Transverse colon (tissue), 3 donors: ENCODE data around the gene BPIFB1.

Experiments used
- POLR2A ChIP-seq: fragments of 450-650 bp; IDR thresholded peaks from one replicate; pipeline ENCODE4 v1.6.1; 2016; ENCODE audit warnings: antibody characterized with exemption, mild to moderate bottlenecking, moderate library complexity
- TF ChIP-seq, protein P1 (sequence below), 5 experiments: fragments of 200-600 bp in 3 of 5; fragments of 450-650 bp in 2 of 5; sonication (generic) in 3 of 5; IDR thresholded peaks; 1 replicate in 2 of 5; 2 replicates in 3 of 5; pipeline ENCODE4 v1.5.1; 2016 to 2017; ENCODE audit warnings: antibody characterized with exemption in 5 of 5, inconsistent platforms in 3 of 5, mild to moderate bottlenecking in 2 of 5, moderate library complexity in 1 of 5

- TF ChIP-seq POLR2A, result no peak
- TF ChIP-seq, protein P1, sequence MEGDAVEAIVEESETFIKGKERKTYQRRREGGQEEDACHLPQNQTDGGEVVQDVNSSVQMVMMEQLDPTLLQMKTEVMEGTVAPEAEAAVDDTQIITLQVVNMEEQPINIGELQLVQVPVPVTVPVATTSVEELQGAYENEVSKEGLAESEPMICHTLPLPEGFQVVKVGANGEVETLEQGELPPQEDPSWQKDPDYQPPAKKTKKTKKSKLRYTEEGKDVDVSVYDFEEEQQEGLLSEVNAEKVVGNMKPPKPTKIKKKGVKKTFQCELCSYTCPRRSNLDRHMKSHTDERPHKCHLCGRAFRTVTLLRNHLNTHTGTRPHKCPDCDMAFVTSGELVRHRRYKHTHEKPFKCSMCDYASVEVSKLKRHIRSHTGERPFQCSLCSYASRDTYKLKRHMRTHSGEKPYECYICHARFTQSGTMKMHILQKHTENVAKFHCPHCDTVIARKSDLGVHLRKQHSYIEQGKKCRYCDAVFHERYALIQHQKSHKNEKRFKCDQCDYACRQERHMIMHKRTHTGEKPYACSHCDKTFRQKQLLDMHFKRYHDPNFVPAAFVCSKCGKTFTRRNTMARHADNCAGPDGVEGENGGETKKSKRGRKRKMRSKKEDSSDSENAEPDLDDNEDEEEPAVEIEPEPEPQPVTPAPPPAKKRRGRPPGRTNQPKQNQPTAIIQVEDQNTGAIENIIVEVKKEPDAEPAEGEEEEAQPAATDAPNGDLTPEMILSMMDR (IDR thresholded peaks at IDR 0.05), result no peak
Measured at GRCh38 chr20:33261465-33261864, 21.5 kb upstream of the BPIFB1 start.
